ENCODE data around the gene TSPAN18.

DNA sequence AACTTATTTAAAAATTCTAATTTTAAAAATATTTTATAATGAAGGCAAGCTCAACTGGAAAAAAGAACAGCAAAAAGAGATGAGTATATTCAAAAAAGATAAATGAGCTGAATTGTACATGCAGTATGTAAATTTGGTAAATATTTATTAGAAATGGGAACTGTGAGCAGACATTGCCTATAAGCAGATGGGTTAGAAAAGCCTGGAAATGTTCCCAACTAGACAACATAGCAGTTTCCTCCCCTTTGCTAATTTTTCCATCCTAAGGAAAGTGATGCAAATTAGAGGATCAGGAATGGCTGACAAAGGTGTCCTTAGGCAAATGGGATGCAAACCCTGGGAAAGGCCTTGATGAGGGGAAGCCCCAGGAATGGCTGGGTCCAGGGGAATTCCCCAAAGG is 186.7 kb downstream of the TSPAN18 start:
- TF ChIP-seq, protein P1, sequence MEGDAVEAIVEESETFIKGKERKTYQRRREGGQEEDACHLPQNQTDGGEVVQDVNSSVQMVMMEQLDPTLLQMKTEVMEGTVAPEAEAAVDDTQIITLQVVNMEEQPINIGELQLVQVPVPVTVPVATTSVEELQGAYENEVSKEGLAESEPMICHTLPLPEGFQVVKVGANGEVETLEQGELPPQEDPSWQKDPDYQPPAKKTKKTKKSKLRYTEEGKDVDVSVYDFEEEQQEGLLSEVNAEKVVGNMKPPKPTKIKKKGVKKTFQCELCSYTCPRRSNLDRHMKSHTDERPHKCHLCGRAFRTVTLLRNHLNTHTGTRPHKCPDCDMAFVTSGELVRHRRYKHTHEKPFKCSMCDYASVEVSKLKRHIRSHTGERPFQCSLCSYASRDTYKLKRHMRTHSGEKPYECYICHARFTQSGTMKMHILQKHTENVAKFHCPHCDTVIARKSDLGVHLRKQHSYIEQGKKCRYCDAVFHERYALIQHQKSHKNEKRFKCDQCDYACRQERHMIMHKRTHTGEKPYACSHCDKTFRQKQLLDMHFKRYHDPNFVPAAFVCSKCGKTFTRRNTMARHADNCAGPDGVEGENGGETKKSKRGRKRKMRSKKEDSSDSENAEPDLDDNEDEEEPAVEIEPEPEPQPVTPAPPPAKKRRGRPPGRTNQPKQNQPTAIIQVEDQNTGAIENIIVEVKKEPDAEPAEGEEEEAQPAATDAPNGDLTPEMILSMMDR (IDR thresholded peaks at IDR 0.05; ENCODE audit: low read length): no peak
- TF ChIP-seq EZH2phosphoT487 (IDR thresholded peaks at IDR 0.05; ENCODE audit: low read length) (no peak), EZH2 (optimal IDR thresholded peaks at IDR 0.05; ENCODE audit: low read depth, low read length) (no peak)
